GM19239 (cell line): ENCODE results near the gene GFAP.
A peak's percentile ranks its signal among the peaks of the same experiment; 100 is the strongest.

Experiments
- DNase-seq: peaks from one replicate; pipeline ENCODE4 v3.0.0; 2011; ENCODE audit warnings: low spot score; ENCODE audit not compliant: insufficient read length
- FAIRE-seq: peaks from 2 replicates; lab custom pipeline; 2011; peaks lifted over from hg19 to GRCh38; lab: Jason Lieb, UNC

Gene GFAP

GRCh38 chr17:44903012-44903685 lies 12.2 kb downstream of the GFAP start:
- DNase-seq, result no peak
- FAIRE-seq, result no peak

GRCh38 chr17:44902135-44902760 lies 13.1 kb downstream of the GFAP start:
- no peak for FAIRE-seq
- DNase-seq, result no peak

GRCh38 chr17:44901411-44901921 lies 13.8 kb downstream of the GFAP start:
- no peak for FAIRE-seq
- DNase-seq, result no peak

GRCh38 chr17:44900894-44901293 lies 14.4 kb downstream of the GFAP start:
- FAIRE-seq (no peak), DNase-seq (no peak)

- FAIRE-seq (peak; percentile 97), DNase-seq (peak; percentile 88)
Observed at GRCh38 chr17:44899074-44899782, 16.1 kb downstream of the GFAP start, which contains the start of gene EFTUD2. Gene EFTUD2, minus strand, starts transcription at chr17:44899445. Its CDS starts 4,924 bp downstream, at chr17:44894521.

- FAIRE-seq (no peak), DNase-seq (no peak)
Observed at GRCh38 chr17:44898768-44899073, 16.6 kb downstream of the GFAP start.

GRCh38 chr17:44894642-44895041 lies 20.7 kb downstream of the GFAP start:
- FAIRE-seq, result no peak
- no peak for DNase-seq

- no peak for FAIRE-seq
- DNase-seq, result no peak
Observed at GRCh38 chr17:44892250-44892649, 23.1 kb downstream of the GFAP start.

GRCh38 chr17:44889003-44889402 lies 26.3 kb downstream of the GFAP start:
- FAIRE-seq (no peak), DNase-seq (no peak)

- DNase-seq (no peak), FAIRE-seq (no peak)
Observed at GRCh38 chr17:44887971-44888954, 27.0 kb downstream of the GFAP start.

- DNase-seq, result no peak
- no peak for FAIRE-seq
Observed at GRCh38 chr17:44887016-44887415, 28.3 kb downstream of the GFAP start.

- no peak for FAIRE-seq
- DNase-seq, result no peak
Observed at GRCh38 chr17:44884941-44885340, 30.4 kb downstream of the GFAP start.

GRCh38 chr17:44881145-44881544 lies 34.2 kb downstream of the GFAP start:
- DNase-seq (no peak), FAIRE-seq (no peak)

- DNase-seq (no peak), FAIRE-seq (no peak)
Observed at GRCh38 chr17:44880062-44880461, 35.2 kb downstream of the GFAP start.

- FAIRE-seq (no peak), DNase-seq (no peak)
Observed at GRCh38 chr17:44879376-44879775, 35.9 kb downstream of the GFAP start.

GRCh38 chr17:44878627-44879221 lies 36.6 kb downstream of the GFAP start:
- FAIRE-seq, result no peak
- DNase-seq, result peak; percentile 21

- no peak for DNase-seq
- no peak for FAIRE-seq
Observed at GRCh38 chr17:44877121-44877520, 38.2 kb downstream of the GFAP start.

- FAIRE-seq (no peak), DNase-seq (no peak)
Observed at GRCh38 chr17:44875761-44876160, 39.5 kb downstream of the GFAP start.

- FAIRE-seq (no peak), DNase-seq (no peak)
Observed at GRCh38 chr17:44872131-44872768, 43.0 kb downstream of the GFAP start.
